ENCODE data around the gene QKI.
"Not testable (repeated sequence)": the region's sequence is repeated elsewhere in the genome, so short reads cannot be mapped to it uniquely, and the experiment has no call there.

The QKI gene

GRCh38 chr6:163476946-163477345 lies 62.4 kb downstream of the QKI start:
- DNase-seq, result not testable (repeated sequence)

- DNase-seq, result no peak
These were observed 68.6 kb downstream of the QKI start for GRCh38 chr6:163483107-163483506.

GRCh38 chr6:163485388-163485851 lies 70.9 kb downstream of the QKI start:
- no peak for DNase-seq

DNA sequence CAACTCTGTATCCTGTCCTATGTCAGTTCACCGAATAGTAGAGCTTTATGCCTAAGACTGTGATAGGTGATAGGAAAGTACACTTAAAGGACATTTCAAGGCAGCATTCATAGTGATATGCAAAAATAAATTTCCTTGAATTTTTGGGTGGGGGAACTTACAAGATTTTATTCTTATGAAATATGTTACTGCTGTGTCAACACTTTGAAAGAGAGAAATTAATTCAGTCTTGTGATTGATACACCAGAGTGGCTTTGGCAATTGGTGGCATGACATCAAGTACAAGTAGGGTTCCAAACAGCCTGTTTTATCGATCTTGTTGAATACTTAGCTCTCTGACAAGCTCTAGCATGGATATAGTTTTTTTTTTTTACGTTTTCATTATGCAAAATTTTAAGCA lies 72.3 kb downstream of the QKI start:
- no peak for DNase-seq

DNA sequence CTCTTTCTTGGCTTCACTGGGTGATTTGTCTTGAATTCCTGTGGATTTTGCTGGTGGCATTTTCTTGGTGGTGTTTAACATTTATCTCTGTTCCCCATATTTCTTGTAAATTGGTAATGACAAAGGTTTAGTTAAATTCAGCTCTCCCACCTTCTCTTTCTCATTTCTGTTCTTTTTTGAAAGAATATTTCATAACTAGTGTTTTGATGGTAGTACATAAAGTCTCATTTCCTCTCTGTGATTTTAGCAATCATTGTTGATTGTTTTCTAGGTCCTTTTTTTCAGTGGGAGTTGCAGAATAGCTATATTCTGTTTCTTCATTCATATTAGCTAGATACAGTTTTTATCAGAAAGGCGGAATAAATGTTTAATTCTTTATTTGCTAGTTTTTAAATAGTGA lies 73.1 kb downstream of the QKI start:
- DNase-seq, result no peak

GRCh38 chr6:163489584-163489983 lies 75.1 kb downstream of the QKI start:
- no peak for DNase-seq

- DNase-seq, result peak in 24 of 56 donors; percentile 2 to 62 (median 21)
These were observed 76.5 kb downstream of the QKI start for GRCh38 chr6:163490826-163491577.

DNA sequence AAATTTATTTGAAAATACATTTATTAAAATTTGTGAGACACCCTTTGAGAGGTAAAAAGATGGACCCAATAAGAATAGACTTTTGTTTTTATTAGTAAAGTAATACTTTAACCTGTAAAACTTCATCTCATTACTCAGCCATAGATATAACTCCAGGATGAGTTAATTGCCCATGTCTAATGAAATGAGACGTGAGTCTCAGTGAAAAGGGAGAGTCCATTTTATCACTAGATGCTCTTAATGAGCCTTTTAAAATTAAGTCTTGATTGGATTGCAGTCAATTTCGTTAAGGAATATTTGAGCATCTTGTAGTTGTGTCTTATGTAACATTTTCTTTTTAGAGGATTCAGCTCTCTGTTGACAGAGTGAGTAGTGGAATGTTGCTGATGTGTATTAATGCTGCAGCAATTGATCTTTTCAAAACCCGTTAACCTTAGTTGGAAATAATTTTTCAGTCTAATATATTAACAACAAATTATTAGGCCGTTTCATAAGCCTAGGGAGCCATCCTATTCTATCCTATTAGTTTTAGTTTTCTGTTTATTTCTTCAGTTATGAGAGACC lies 77.3 kb downstream of the QKI start:
- DNase-seq, result no peak

- no peak for DNase-seq
These were observed 79.8 kb downstream of the QKI start for GRCh38 chr6:163494279-163494727.

- no peak for DNase-seq
These were observed 81.7 kb downstream of the QKI start for GRCh38 chr6:163496205-163496604.

GRCh38 chr6:163500105-163500504 lies 85.6 kb downstream of the QKI start:
- DNase-seq, result no peak

DNA sequence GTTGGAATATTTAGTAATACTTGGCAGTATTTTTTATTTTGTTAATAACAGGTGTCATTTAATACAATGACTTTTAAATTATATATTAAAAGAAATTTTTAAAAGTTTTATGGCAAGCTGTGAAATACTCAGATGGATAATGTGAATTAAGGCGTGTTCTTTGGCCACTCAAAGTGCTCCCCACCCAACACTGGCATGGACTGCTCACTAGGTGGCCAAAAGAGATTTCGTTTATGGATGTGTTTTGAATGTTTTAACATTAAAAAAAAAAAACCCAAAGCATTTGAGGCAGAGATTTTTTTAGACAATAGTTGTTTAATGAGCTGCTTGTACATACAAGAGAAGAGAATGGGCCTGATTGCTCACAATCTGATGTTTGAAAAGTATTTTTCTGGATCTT lies 86.5 kb downstream of the QKI start:
- DNase-seq, result no peak

DNA sequence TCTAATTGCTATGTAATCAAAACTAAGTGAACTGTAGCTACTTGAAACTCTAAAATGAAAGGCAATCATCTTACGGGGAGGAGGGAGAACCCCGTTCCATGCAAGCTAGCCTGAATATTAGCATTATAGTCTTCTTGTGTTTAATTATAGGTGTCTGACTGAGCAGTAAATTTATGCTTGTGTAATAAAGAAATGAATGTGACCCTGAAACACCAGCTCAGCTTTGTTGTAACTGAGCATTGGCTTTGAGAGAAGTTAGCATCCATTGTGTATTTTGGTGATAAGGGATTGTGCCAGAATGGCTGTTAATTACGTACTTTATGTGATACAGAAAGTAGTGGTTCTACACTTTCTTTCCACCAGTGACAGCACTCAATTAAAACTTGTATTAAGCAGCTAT lies 86.9 kb downstream of the QKI start:
- DNase-seq, result no peak

GRCh38 chr6:163504984-163505640 lies 90.6 kb downstream of the QKI start:
- no peak for DNase-seq

DNA sequence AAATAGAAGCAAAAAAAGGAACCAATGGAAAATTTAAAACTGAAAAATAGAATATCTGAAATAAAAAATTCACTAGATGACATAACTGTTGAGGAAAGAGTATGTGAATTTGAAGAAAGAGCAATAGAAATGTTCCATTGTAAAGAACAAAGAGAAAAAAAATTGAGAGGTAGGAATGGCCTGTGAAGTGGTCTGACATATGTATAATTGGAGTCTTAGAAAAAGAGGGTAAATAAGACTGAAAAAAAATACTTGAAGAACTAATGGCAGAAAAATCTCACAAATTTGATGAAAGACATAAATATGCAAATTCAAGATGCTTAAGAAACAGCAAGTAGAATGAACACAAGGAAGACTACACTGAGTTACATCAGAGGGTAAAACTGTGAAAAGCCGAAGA lies 93.4 kb downstream of the QKI start:
- DNase-seq, result no peak

DNA sequence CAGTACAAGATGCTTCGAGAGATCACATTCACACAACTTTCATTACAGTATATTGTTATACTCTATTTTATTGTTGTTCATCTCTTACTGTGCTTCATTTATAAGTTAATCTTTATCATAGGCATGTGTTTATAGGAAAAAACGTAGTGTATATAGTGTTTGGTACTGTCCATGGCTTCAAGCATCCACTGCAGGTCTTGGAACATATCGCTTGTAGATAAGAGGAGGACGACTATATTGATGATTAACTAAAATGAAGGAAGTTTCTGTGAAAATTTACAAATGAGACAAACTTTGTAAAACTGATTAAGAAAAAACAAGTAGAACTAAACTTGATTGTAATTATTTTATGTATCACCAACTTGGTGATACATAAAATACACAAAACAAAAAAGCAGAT lies 98.5 kb downstream of the QKI start:
- no peak for DNase-seq

DNA sequence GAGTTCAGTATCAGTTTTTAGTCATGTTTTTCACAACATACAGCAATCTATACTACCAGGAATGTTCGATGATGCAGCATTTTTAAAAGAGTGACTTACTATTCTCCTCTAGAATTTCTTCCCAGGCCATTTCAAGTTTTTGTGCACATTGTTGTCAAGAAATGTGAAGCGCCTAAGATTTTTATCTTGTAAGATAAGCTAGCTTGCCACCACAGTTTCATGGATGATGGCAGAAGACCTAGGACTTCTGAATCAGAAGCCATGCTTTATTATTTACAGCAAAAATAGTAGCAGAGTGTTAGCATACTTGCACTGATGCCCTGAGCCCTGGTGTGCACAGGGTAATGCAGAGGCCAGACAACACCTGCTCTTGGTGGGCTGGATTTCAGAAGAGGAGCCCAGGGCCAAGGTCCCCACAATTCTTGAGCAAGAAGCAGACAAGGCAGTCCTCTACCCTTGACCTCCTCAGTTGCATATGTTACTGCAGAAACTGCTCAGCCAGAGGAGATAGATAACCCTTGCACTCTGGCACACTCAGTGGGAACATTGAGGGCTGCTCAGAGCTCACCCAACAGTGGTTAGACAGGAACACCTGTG lies 99.2 kb downstream of the QKI start:
- no peak for DNase-seq

- DNase-seq, result no peak
These were observed 102.4 kb downstream of the QKI start for GRCh38 chr6:163516908-163517307.

- no peak for DNase-seq
These were observed 106.4 kb downstream of the QKI start for GRCh38 chr6:163520956-163521355.

DNA sequence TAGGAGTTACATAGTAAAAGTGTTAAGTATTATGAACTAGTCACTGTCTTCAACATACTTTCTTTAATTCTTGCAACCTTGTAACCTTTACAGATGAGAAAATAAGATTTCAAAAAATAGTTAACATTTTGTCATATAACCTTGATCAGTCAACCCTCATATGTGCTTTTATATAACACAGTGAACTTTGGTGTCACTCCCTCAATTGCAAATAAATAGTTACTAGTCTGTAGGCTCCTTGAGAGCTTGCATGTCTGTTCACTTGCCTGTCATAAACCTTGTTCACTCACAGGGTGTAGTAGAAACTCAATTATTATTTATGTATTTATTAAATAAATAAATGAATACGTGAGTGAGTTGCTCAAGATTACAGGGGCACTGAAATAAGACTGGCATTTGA lies 107.5 kb downstream of the QKI start:
- no peak for DNase-seq

DNA sequence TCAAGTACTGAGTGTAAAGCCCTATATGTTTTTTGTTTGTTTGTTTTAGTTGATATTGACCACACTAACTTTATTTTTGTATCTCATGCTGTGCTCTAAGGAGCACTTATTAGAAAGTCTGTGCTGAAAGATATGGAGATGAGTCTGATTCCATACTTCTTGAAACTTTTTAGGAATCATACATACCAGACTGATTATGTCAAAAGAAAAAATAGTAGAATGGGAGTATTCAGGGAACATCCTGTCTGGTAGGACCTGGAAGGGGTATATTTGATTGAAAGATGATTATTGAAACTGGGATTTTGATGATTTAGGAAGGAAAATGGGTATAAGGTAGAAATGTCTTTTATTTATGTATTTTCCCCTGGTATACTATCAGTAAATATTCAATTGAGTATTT lies 111.4 kb downstream of the QKI start:
- no peak for DNase-seq

- DNase-seq, result no peak
These were observed 111.8 kb downstream of the QKI start for GRCh38 chr6:163526346-163526745.
